Measurements from ENCODE around the gene RPS18. TPM values are rescaled to one million over a fixed set of nuclear protein-coding genes. Genes with fewer than 3 reads are reported as not detected.

Gene RPS18
- total and polyA plus RNA-seq, 4 donors, result 742 to 1,432 (median 1,060) TPM

DNA sequence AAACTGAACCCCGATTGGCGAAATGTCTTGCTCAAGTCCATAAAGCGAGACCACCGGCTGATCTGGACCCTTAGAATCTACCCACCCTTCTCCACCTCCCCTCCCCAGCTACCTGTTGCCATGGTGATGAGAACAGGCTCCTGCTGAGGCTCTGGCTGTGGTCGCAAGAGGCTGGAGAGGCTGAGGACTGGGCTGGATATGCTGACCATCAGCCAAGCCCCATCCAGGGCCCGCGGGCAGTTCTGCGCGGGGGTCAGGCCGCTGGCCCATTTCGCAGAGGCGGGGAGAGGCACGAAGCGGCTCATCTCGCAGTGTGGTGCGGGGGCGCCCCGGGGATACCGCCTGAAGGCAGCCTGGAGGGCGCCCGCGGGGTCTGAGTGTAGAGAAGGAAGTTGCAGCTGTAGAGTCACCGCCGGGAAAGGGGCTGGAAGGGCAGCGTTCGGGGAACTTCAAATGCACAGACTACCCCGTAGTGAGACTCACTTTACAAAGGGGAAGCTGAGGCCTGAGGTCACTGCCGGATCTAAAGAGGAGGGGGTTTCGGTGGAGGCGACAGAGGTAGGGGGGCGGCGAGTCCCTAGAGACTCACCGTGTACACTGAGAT lies 41.3 kb downstream of the RPS18 start:
- Histone ChIP-seq H3K27ac (ENCODE audit: low read depth in 1 of 2, low read length in 2 of 2) (peak overlapping the region; percentile 98 to 99), H3K4me1 (ENCODE audit: control insufficient read depth in 4 of 4, insufficient read depth in 4 of 4, low read length in 3 of 4) (peaks cover 11 to 39% (median 26%) of the 10 kb centered on the region in 4 donors), H3K36me3 (ENCODE audit: control insufficient read depth in 4 of 4, insufficient read depth in 3 of 4, low read depth in 1 of 4, low read length in 3 of 4) (peaks cover 0 to 5% (median 0%) of the 10 kb centered on the region in 4 donors), H3K27me3 (ENCODE audit: control insufficient read depth in 4 of 4, insufficient read depth in 4 of 4, low read length in 3 of 4) (no peaks in the 10 kb centered on the region), H3K9ac (ENCODE audit: low read depth in 1 of 2, low read length in 2 of 2) (peak overlapping the region; percentile 87 to 90), H3K9me3 (ENCODE audit: control insufficient read depth in 4 of 4, low read length in 3 of 4) (no peaks in the 10 kb centered on the region), H3K4me3 (ENCODE audit: low read depth in 1 of 3, low read length in 3 of 3) (peak overlapping the region; percentile 66 to 96 (median 88))
- DNase-seq (ENCODE audit: low spot score), result no peak
- under 1% methylated on average over 33 of the region's 33 CpGs for WGBS
- TF ChIP-seq RAD21 (IDR thresholded peaks at IDR 0.05) (no peak), FOXA1 (IDR thresholded peaks at IDR 0.05) (no peak), SP1 (IDR thresholded peaks at IDR 0.05) (no peak), TAF1 (conservative IDR thresholded peaks at IDR 0.05) (no peak), HNF4G (IDR thresholded peaks at IDR 0.05) (no peak), NR2F2 (IDR thresholded peaks at IDR 0.05) (no peak), RXRA (IDR thresholded peaks at IDR 0.05) (no peak), FOXA2 (IDR thresholded peaks at IDR 0.05) (no peak), JUND (IDR thresholded peaks at IDR 0.05) (no peak)
- TF ChIP-seq, protein P1, sequence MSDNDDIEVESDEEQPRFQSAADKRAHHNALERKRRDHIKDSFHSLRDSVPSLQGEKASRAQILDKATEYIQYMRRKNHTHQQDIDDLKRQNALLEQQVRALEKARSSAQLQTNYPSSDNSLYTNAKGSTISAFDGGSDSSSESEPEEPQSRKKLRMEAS (IDR thresholded peaks at IDR 0.05), result no peak
- TF ChIP-seq, protein P2, sequence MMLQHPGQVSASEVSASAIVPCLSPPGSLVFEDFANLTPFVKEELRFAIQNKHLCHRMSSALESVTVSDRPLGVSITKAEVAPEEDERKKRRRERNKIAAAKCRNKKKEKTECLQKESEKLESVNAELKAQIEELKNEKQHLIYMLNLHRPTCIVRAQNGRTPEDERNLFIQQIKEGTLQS (IDR thresholded peaks at IDR 0.05), result no peak
- TF ChIP-seq, protein P3, sequence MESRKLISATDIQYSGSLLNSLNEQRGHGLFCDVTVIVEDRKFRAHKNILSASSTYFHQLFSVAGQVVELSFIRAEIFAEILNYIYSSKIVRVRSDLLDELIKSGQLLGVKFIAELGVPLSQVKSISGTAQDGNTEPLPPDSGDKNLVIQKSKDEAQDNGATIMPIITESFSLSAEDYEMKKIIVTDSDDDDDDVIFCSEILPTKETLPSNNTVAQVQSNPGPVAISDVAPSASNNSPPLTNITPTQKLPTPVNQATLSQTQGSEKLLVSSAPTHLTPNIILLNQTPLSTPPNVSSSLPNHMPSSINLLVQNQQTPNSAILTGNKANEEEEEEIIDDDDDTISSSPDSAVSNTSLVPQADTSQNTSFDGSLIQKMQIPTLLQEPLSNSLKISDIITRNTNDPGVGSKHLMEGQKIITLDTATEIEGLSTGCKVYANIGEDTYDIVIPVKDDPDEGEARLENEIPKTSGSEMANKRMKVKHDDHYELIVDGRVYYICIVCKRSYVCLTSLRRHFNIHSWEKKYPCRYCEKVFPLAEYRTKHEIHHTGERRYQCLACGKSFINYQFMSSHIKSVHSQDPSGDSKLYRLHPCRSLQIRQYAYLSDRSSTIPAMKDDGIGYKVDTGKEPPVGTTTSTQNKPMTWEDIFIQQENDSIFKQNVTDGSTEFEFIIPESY (IDR thresholded peaks at IDR 0.05), result no peak
- TF ChIP-seq, protein P4, sequence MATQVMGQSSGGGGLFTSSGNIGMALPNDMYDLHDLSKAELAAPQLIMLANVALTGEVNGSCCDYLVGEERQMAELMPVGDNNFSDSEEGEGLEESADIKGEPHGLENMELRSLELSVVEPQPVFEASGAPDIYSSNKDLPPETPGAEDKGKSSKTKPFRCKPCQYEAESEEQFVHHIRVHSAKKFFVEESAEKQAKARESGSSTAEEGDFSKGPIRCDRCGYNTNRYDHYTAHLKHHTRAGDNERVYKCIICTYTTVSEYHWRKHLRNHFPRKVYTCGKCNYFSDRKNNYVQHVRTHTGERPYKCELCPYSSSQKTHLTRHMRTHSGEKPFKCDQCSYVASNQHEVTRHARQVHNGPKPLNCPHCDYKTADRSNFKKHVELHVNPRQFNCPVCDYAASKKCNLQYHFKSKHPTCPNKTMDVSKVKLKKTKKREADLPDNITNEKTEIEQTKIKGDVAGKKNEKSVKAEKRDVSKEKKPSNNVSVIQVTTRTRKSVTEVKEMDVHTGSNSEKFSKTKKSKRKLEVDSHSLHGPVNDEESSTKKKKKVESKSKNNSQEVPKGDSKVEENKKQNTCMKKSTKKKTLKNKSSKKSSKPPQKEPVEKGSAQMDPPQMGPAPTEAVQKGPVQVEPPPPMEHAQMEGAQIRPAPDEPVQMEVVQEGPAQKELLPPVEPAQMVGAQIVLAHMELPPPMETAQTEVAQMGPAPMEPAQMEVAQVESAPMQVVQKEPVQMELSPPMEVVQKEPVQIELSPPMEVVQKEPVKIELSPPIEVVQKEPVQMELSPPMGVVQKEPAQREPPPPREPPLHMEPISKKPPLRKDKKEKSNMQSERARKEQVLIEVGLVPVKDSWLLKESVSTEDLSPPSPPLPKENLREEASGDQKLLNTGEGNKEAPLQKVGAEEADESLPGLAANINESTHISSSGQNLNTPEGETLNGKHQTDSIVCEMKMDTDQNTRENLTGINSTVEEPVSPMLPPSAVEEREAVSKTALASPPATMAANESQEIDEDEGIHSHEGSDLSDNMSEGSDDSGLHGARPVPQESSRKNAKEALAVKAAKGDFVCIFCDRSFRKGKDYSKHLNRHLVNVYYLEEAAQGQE (IDR thresholded peaks at IDR 0.05), result no peak
- TF ChIP-seq, protein P5, sequence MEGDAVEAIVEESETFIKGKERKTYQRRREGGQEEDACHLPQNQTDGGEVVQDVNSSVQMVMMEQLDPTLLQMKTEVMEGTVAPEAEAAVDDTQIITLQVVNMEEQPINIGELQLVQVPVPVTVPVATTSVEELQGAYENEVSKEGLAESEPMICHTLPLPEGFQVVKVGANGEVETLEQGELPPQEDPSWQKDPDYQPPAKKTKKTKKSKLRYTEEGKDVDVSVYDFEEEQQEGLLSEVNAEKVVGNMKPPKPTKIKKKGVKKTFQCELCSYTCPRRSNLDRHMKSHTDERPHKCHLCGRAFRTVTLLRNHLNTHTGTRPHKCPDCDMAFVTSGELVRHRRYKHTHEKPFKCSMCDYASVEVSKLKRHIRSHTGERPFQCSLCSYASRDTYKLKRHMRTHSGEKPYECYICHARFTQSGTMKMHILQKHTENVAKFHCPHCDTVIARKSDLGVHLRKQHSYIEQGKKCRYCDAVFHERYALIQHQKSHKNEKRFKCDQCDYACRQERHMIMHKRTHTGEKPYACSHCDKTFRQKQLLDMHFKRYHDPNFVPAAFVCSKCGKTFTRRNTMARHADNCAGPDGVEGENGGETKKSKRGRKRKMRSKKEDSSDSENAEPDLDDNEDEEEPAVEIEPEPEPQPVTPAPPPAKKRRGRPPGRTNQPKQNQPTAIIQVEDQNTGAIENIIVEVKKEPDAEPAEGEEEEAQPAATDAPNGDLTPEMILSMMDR (IDR thresholded peaks at IDR 0.05; ENCODE audit: low read depth, low read length, missing input control), result no peak
